Osteocyte (in vitro differentiated cells): Measurements from ENCODE around the gene MRPL55. TPM values are rescaled to one million over a fixed set of nuclear protein-coding genes. Genes with fewer than 3 reads are reported as not detected.

Experiments used
- DNase-seq: peaks from one replicate; pipeline ENCODE4 v3.0.0; 2021; ENCODE audit warnings: mixed read lengths; ENCODE audit not compliant: unreplicated experiment; ENCODE audit errors: extremely low spot score
- H3K27ac Mint-ChIP-seq: one replicate; pipeline ENCODE4 v1.8.0; 2021; ENCODE audit warnings: mild to moderate bottlenecking, mixed read lengths; ENCODE audit not compliant: unreplicated experiment
- H3K27me3 Mint-ChIP-seq: one replicate; pipeline ENCODE4 v1.8.0; 2021; ENCODE audit warnings: mixed read lengths; ENCODE audit not compliant: unreplicated experiment
- H3K36me3 Mint-ChIP-seq: one replicate; pipeline ENCODE4 v1.8.0; 2021; ENCODE audit warnings: mixed read lengths; ENCODE audit not compliant: unreplicated experiment
- H3K4me1 Mint-ChIP-seq: one replicate; pipeline ENCODE4 v1.8.0; 2021; ENCODE audit warnings: mixed read lengths; ENCODE audit not compliant: unreplicated experiment
- H3K4me3 Mint-ChIP-seq: one replicate; pipeline ENCODE4 v1.8.0; 2021; ENCODE audit warnings: mild to moderate bottlenecking, moderate library complexity, mixed read lengths; ENCODE audit not compliant: unreplicated experiment
- H3K9me3 Mint-ChIP-seq: one replicate; pipeline ENCODE4 v1.8.0; 2021; ENCODE audit warnings: mixed read lengths; ENCODE audit not compliant: unreplicated experiment
- CTCF ChIP-seq: fragments of 200-600 bp; sonication (generic); IDR thresholded peaks from 2 replicates; pipeline ENCODE4 v1.5.0; 2021; ENCODE audit warnings: antibody characterized with exemption, mild to moderate bottlenecking, moderate library complexity
- total RNA-seq: library from RNA; stranded (reverse); gene quantifications from 2 replicates; pipeline ENCODE4 v1.2.1, GENCODE V29; 2021

MRPL55 gene
- total RNA-seq, 1 donor from 2014 or later, result 46.1 TPM

- peak overlapping the region; percentile 95 for H3K4me3 Mint-ChIP-seq
- peaks cover 54% of the 10 kb centered on the region for H3K4me1 Mint-ChIP-seq
- H3K27ac Mint-ChIP-seq, result peak overlapping the region; percentile 94
- no peak for DNase-seq
- peak; percentile 14 for TF ChIP-seq CTCF
- no peaks in the 10 kb centered on the region for H3K27me3 Mint-ChIP-seq
- no peaks in the 10 kb centered on the region for H3K36me3 Mint-ChIP-seq
- no peaks in the 10 kb centered on the region for H3K9me3 Mint-ChIP-seq
These were observed 25.2 kb downstream of the MRPL55 start for GRCh38 chr1:228083871-228084278.

- peaks cover 47% of the 10 kb centered on the region for H3K4me1 Mint-ChIP-seq
- H3K36me3 Mint-ChIP-seq, result no peaks in the 10 kb centered on the region
- no peaks in the 10 kb centered on the region for H3K27me3 Mint-ChIP-seq
- TF ChIP-seq CTCF, result no peak
- H3K4me3 Mint-ChIP-seq, result peak overlapping the region; percentile 95
- no peak for DNase-seq
- no peaks in the 10 kb centered on the region for H3K9me3 Mint-ChIP-seq
- peak overlapping the region; percentile 94 for H3K27ac Mint-ChIP-seq
These were observed 25.9 kb downstream of the MRPL55 start for GRCh38 chr1:228082918-228083870.

GRCh38 chr1:228082214-228082917 is 26.7 kb downstream of the MRPL55 start, which contains the start of gene ARF1:
Gene ARF1, plus strand, starts transcription at chr1:228082708. Its CDS starts 14,407 bp downstream, at chr1:228097115.
- Mint-ChIP-seq H3K9me3 (no peaks in the 10 kb centered on the region), H3K36me3 (no peaks in the 10 kb centered on the region), H3K4me1 (peaks cover 39% of the 10 kb centered on the region), H3K4me3 (peak within 1 kb of the TSS; percentile 95), H3K27ac (peak within 1 kb of the TSS; percentile 94), H3K27me3 (no peaks in the 10 kb centered on the region)
- peak; percentile 99 for DNase-seq
- no peak for TF ChIP-seq CTCF

GRCh38 chr1:228081578-228082213 is 27.4 kb downstream of the MRPL55 start:
- DNase-seq, result no peak
- Mint-ChIP-seq H3K9me3 (no peaks in the 10 kb centered on the region), H3K27ac (no peak overlapping the region), H3K4me1 (peaks cover 33% of the 10 kb centered on the region), H3K36me3 (no peaks in the 10 kb centered on the region), H3K4me3 (peak overlapping the region; percentile 74), H3K27me3 (no peaks in the 10 kb centered on the region)
- no peak for TF ChIP-seq CTCF
